ENCODE measurements around the gene FAM131C.
"Not testable (repeated sequence)": the region's sequence is repeated elsewhere in the genome, so short reads cannot be mapped to it uniquely, and the experiment has no call there.

The FAM131C gene

GRCh38 chr1:16114527-16115467 is 41.3 kb upstream of the FAM131C start:
- TF ChIP-seq CTCF (IDR thresholded peaks at IDR 0.05; ENCODE audit: control insufficient read depth, extremely low read depth, insufficient read depth) = no peak
- DNase-seq (ENCODE audit: low read depth) = no peak
- no peak overlapping the region for H3K4me3 ChIP-seq (ENCODE audit: low read depth, low read length)

GRCh38 chr1:16112596-16113555 is 39.4 kb upstream of the FAM131C start:
- no peak overlapping the region for H3K4me3 ChIP-seq (ENCODE audit: low read depth, low read length)
- DNase-seq (ENCODE audit: low read depth) = no peak
- no peak for TF ChIP-seq CTCF (IDR thresholded peaks at IDR 0.05; ENCODE audit: control insufficient read depth, extremely low read depth, insufficient read depth)

GRCh38 chr1:16111771-16112595 is 38.5 kb upstream of the FAM131C start:
- TF ChIP-seq CTCF (IDR thresholded peaks at IDR 0.05; ENCODE audit: control insufficient read depth, extremely low read depth, insufficient read depth) = no peak
- no peak overlapping the region for H3K4me3 ChIP-seq (ENCODE audit: low read depth, low read length)
- DNase-seq (ENCODE audit: low read depth) = no peak

GRCh38 chr1:16110884-16111283 is 37.4 kb upstream of the FAM131C start:
- DNase-seq (ENCODE audit: low read depth) = no peak
- TF ChIP-seq CTCF (IDR thresholded peaks at IDR 0.05; ENCODE audit: control insufficient read depth, extremely low read depth, insufficient read depth) = no peak
- no peak overlapping the region for H3K4me3 ChIP-seq (ENCODE audit: low read depth, low read length)

- TF ChIP-seq CTCF (IDR thresholded peaks at IDR 0.05; ENCODE audit: control insufficient read depth, extremely low read depth, insufficient read depth) = no peak
- no peak for DNase-seq (ENCODE audit: low read depth)
- H3K4me3 ChIP-seq (ENCODE audit: low read depth, low read length) = no peak overlapping the region
These were observed 37.0 kb upstream of the FAM131C start for GRCh38 chr1:16110456-16110855.

- no peak overlapping the region for H3K4me3 ChIP-seq (ENCODE audit: low read depth, low read length)
- TF ChIP-seq CTCF (IDR thresholded peaks at IDR 0.05; ENCODE audit: control insufficient read depth, extremely low read depth, insufficient read depth) = no peak
- no peak for DNase-seq (ENCODE audit: low read depth)
These were observed 36.1 kb upstream of the FAM131C start for GRCh38 chr1:16109571-16109970.

- DNase-seq (ENCODE audit: low read depth); H3K4me3 ChIP-seq (ENCODE audit: low read depth, low read length): not testable (repeated sequence)
These were observed 33.6 kb upstream of the FAM131C start for GRCh38 chr1:16107039-16107438.
